ENCODE data around the gene ABCA7. TPM values are rescaled to one million over a fixed set of nuclear protein-coding genes. Genes with fewer than 3 reads are reported as not detected.
A peak's percentile ranks its signal among the peaks of the same experiment; 100 is the strongest.

ABCA7 gene
- total RNA-seq, 6 experiments from 2014 or later = 4.8 to 14.6 (median 9.1) TPM

- Histone ChIP-seq H3K9me3 (no peaks in the 10 kb centered on the region), H3K4me3 (peak overlapping the region in 1 of 3 donors; percentile 18), H3K27me3 (no peaks in the 10 kb centered on the region), H3K27ac (no peak overlapping the region), H3K4me1 (peaks cover 0 to 14% (median 3%) of the 10 kb centered on the region in 4 donors), H3K36me3 (peaks cover 0 to 5% (median 0%) of the 10 kb centered on the region in 4 donors)
- peak; percentile 76 to 82 (median 78) for ATAC-seq
- TF ChIP-seq POLR2A (IDR thresholded peaks at IDR 0.05) = no peak
- TF ChIP-seq CTCF (IDR thresholded peaks at IDR 0.05) = no peak
- peak; percentile 79 to 88 (median 86) for DNase-seq
- intact Hi-C loops (cut with DNase I) = no loop called here
- WGBS (ENCODE audit: insufficient coverage, low coverage, low lambda C conversion rate, missing lambda C conversion rate) = 26% methylated on average over 21 of the region's 51 CpGs
Measured at GRCh38 chr19:1082165-1082927, 42.4 kb downstream of the ABCA7 start.

- no peak for TF ChIP-seq CTCF (IDR thresholded peaks at IDR 0.05)
- no peak for TF ChIP-seq POLR2A (IDR thresholded peaks at IDR 0.05)
- intact Hi-C loops (cut with DNase I) = no loop called here
Measured at GRCh38 chr19:1082928-1083816, 43.3 kb downstream of the ABCA7 start.

GRCh38 chr19:1084024-1084868 is 44.3 kb downstream of the ABCA7 start:
- H3K4me1 ChIP-seq = peaks cover 0 to 14% (median 3%) of the 10 kb centered on the region in 4 donors
- DNase-seq = no peak
- H3K36me3 ChIP-seq = peaks cover 0 to 23% (median 7%) of the 10 kb centered on the region in 4 donors
- H3K9me3 ChIP-seq = no peaks in the 10 kb centered on the region
- WGBS (ENCODE audit: insufficient coverage, low coverage, low lambda C conversion rate, missing lambda C conversion rate) = 51% methylated on average over 8 of the region's 43 CpGs
- TF ChIP-seq CTCF (IDR thresholded peaks at IDR 0.05) (no peak), POLR2A (IDR thresholded peaks at IDR 0.05) (no peak)
- no peak overlapping the region for H3K4me3 ChIP-seq
- H3K27me3 ChIP-seq = no peaks in the 10 kb centered on the region
- intact Hi-C loops (cut with DNase I) = no loop called here
- H3K27ac ChIP-seq = no peak overlapping the region
- ATAC-seq = no peak

More at GRCh38 chr19:1082928-1083816, 43.3 kb downstream of the ABCA7 start:
- Histone ChIP-seq H3K9me3 (no peaks in the 10 kb centered on the region), H3K4me1 (peaks cover 0 to 14% (median 3%) of the 10 kb centered on the region in 4 donors), H3K4me3 (peak overlapping the region in 1 of 3 donors; percentile 18), H3K27ac (no peak overlapping the region), H3K27me3 (no peaks in the 10 kb centered on the region), H3K36me3 (peaks cover 0 to 13% (median 3%) of the 10 kb centered on the region in 4 donors)
- ATAC-seq (no peak), DNase-seq (peak in 1 of 3 donors; percentile 59)
- 53% methylated on average over 9 of the region's 59 CpGs for WGBS (ENCODE audit: insufficient coverage, low coverage, low lambda C conversion rate, missing lambda C conversion rate)

GRCh38 chr19:1085053-1085658 is 45.2 kb downstream of the ABCA7 start:
- intact Hi-C loops (cut with DNase I) = no loop called here
- Histone ChIP-seq H3K27ac (no peak overlapping the region), H3K4me1 (peaks cover 0 to 14% (median 3%) of the 10 kb centered on the region in 4 donors), H3K9me3 (no peaks in the 10 kb centered on the region), H3K27me3 (no peaks in the 10 kb centered on the region), H3K36me3 (peaks cover 0 to 27% (median 9%) of the 10 kb centered on the region in 4 donors), H3K4me3 (no peak overlapping the region)
- 80% methylated on average over 4 of the region's 8 CpGs for WGBS (ENCODE audit: insufficient coverage, low coverage, low lambda C conversion rate, missing lambda C conversion rate)
- ATAC-seq = no peak
- DNase-seq = no peak
- TF ChIP-seq CTCF (IDR thresholded peaks at IDR 0.05) = no peak

All from right lobe of liver (tissue), 6 donors.